PC-3 (cell line): Measurements from ENCODE around the gene TMEFF2.

ENCODE experiments used
- CTCF ChIP-seq: fragments of 300-600 bp; sonication (generic); conservative IDR thresholded peaks from 2 replicates; pipeline ENCODE4 v1.5.1; 2017; ENCODE audit warnings: antibody characterized with exemption, low read depth, mild to moderate bottlenecking, low read length
- EZH2 ChIP-seq: fragments of 300-600 bp; sonication (generic); IDR thresholded peaks from one replicate; pipeline ENCODE4 v1.6.1; 2017; ENCODE audit warnings: antibody characterized with exemption, mild to moderate bottlenecking, low read length; ENCODE audit not compliant: unreplicated experiment
- EZH2phosphoT487 ChIP-seq: fragments of 300-600 bp; sonication (generic); IDR thresholded peaks from 2 replicates; pipeline ENCODE4 v1.6.1; 2018; ENCODE audit warnings: mild to moderate bottlenecking, antibody characterized with exemption, low read length, borderline replicate concordance

DNA sequence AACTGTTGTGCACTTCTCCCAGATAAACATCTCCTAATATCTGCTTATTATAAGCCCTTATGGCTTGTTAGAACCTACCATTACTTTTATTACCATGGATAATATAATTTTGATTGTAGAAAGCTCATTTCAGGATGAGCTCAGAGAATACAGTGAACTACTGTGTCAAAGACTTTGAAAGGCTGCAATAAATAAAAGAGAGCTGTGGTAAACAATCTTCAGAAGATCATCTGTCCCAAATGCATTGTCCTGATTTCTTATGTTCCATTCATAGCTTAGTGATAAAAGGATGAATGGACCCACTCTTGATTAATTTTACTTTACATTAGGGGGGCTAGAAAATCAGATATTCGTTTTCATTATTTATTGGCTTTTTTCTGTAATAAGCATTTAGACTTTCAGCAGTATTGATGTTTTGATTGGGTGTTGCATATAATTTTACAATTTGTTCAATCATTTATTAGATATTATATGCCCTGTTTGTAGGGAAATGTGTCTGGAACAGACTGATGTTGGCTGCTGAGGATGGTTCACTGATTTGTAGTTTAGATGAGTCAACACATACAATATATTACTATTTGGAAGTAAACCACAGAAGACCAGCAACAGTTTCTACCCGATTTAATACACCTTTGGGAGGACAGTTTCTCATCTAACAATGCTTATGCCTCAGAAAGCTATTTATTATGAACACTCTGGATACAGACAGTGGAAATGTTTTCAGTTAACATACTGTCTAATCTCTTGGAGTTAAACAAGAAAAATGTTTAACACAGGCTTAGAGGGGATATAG is 147.2 kb downstream of the TMEFF2 start:
- TF ChIP-seq CTCF (no peak), EZH2phosphoT487 (no peak), EZH2 (no peak)
